Ecto neural progenitor cell (in vitro differentiated cells): ENCODE measurements around the gene PGS1.
"Not testable (repeated sequence)": the region's sequence is repeated elsewhere in the genome, so short reads cannot be mapped to it uniquely, and the experiment has no call there.

Experiments
- DNase-seq: peaks from one replicate; pipeline ENCODE4 v3.0.0-alpha.2; 2018; ENCODE audit warnings: low spot score

Gene PGS1

GRCh38 chr17:78378225-78379130 is at the start of gene PGS1:
Gene PGS1 (plus strand): TSS chr17:78378649. CDS start chr17:78378666, 17 bp downstream.
- peak; percentile 93 for DNase-seq

- no peak for DNase-seq
Measured at GRCh38 chr17:78329263-78330059, 49.0 kb upstream of the PGS1 start.

- DNase-seq: no peak
Measured at GRCh38 chr17:78330570-78331224, 47.8 kb upstream of the PGS1 start.

- DNase-seq: not testable (repeated sequence)
Measured at GRCh38 chr17:78331355-78331754, 47.1 kb upstream of the PGS1 start.

GRCh38 chr17:78332991-78333390 is 45.5 kb upstream of the PGS1 start:
- no peak for DNase-seq

- no peak for DNase-seq
Measured at GRCh38 chr17:78335209-78335608, 43.2 kb upstream of the PGS1 start.

GRCh38 chr17:78337244-78338109 is 41.0 kb upstream of the PGS1 start:
- DNase-seq: no peak

GRCh38 chr17:78338486-78339259 is 39.8 kb upstream of the PGS1 start:
- no peak for DNase-seq

- no peak for DNase-seq
Measured at GRCh38 chr17:78340183-78340955, 38.1 kb upstream of the PGS1 start.

- DNase-seq: peak; percentile 90
Measured at GRCh38 chr17:78341559-78342448, 36.6 kb upstream of the PGS1 start.

- DNase-seq: no peak
Measured at GRCh38 chr17:78342449-78343186, 35.8 kb upstream of the PGS1 start.

- no peak for DNase-seq
Measured at GRCh38 chr17:78343187-78343542, 35.3 kb upstream of the PGS1 start.

- DNase-seq: no peak
Measured at GRCh38 chr17:78343543-78344201, 34.8 kb upstream of the PGS1 start.

- DNase-seq: no peak
Measured at GRCh38 chr17:78344666-78345065, 33.8 kb upstream of the PGS1 start.

GRCh38 chr17:78345172-78345571 is 33.3 kb upstream of the PGS1 start:
- DNase-seq: no peak

GRCh38 chr17:78345791-78346494 is 32.5 kb upstream of the PGS1 start:
- DNase-seq: no peak

- no peak for DNase-seq
Measured at GRCh38 chr17:78346605-78347250, 31.7 kb upstream of the PGS1 start.
